Measurements from ENCODE around the gene FIGLA.

GRCh38 chr2:70790136-70790828 is at the start of gene FIGLA:
- TF ChIP-seq CTCF (IDR thresholded peaks at IDR 0.05; ENCODE audit: low read depth, low read length): no peak
- no peak for TF ChIP-seq POLR2A (IDR thresholded peaks at IDR 0.05; ENCODE audit: extremely low read depth, insufficient read length)
